Upper lobe of left lung (tissue), 4 donors: ENCODE measurements around the gene KCNH3.
"Not testable (repeated sequence)": the region's sequence is repeated elsewhere in the genome, so short reads cannot be mapped to it uniquely, and the experiment has no call there.

ENCODE experiments used
- CTCF ChIP-seq, 6 experiments: fragments of 450-650 bp in 4 of 6; fragments of 200-600 bp in 2 of 6; sonication (generic) in 2 of 6; IDR thresholded peaks; one replicate each; pipeline ENCODE4 v1.5.1; 2016 to 2019; ENCODE audit warnings: antibody characterized with exemption in 6 of 6
- EP300 ChIP-seq, 4 donors: sonication (generic); formaldehyde crosslinking; IDR thresholded peaks; one replicate each; pipeline ENCODE4 v1.5.1; 2017; ENCODE audit warnings: antibody characterized with exemption in 4 of 4, control low read depth in 2 of 4
- POLR2A ChIP-seq, 4 donors: fragments of 450-650 bp; IDR thresholded peaks; one replicate each; pipeline ENCODE4 v1.5.1; 2016 to 2017; ENCODE audit warnings: antibody characterized with exemption in 4 of 4, mild to moderate bottlenecking in 2 of 4
- POLR2AphosphoS5 ChIP-seq, 2 donors: sonication (generic); formaldehyde crosslinking; IDR thresholded peaks; one replicate each; pipeline ENCODE4 v1.5.1; 2017; ENCODE audit warnings: antibody characterized with exemption in 2 of 2

GRCh38 chr12:49534122-49534521 lies 4.7 kb upstream of the KCNH3 start:
- TF ChIP-seq CTCF, POLR2A, EP300, POLR2AphosphoS5 (IDR thresholded peaks at IDR 0.05): not testable (repeated sequence)
